ENCODE data around the gene OR4M1.
"Not testable (repeated sequence)": the region's sequence is repeated elsewhere in the genome, so short reads cannot be mapped to it uniquely, and the experiment has no call there.

GRCh38 chr14:19772454-19772853 is 850 bp upstream of the OR4M1 start:
- not testable (repeated sequence) for TF ChIP-seq TAF1 (IDR thresholded peaks at IDR 0.05; ENCODE audit: low read depth, low read length); POLR2A (IDR thresholded peaks at IDR 0.05; ENCODE audit: low read depth, low read length); POLR2AphosphoS5 (IDR thresholded peaks at IDR 0.05; ENCODE audit: low read depth, low read length); POU2F2 (IDR thresholded peaks at IDR 0.05; ENCODE audit: low read depth, low read length); PAX5 (IDR thresholded peaks at IDR 0.05; ENCODE audit: insufficient read depth, low read length, severe bottlenecking)
- peak; percentile 67; the same call in 1 of the 2 replicates for TF ChIP-seq SPI1 (IDR thresholded peaks at IDR 0.05; ENCODE audit: low read depth, low read length)

All from GM12891 (cell line).